ENCODE measurements around the gene MAML3.

The MAML3 gene

GRCh38 chr4:139863531-139863930, 290.5 kb downstream of the MAML3 start:
- DNase-seq (ENCODE audit: low read depth): no peak

DNA sequence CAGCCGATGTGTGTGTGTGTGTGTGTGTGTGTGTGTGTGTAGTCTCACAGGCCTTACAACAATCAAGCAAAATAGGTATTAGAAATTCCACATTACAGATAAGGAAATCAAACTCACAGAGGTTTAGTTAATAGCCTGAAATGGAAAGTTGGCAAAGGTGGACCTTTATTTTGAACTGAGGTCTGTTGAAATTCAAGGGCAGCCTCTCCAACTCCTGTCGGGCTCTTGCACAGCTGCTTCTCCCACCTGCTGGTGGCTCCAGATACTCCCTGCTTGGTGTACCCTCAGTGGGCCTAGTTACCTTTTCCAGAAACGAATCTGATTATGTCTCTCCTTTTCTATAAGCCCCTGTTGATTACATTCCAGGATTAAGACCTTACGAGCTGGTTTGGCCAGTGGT, 292.5 kb downstream of the MAML3 start:
- no peak for DNase-seq (ENCODE audit: low read depth)

- DNase-seq (ENCODE audit: low read depth): no peak
Observed at GRCh38 chr4:139860435-139861024, 293.5 kb downstream of the MAML3 start.

- DNase-seq (ENCODE audit: low read depth): no peak
Observed at GRCh38 chr4:139859876-139860275, 294.1 kb downstream of the MAML3 start.

GRCh38 chr4:139858436-139859205, 295.4 kb downstream of the MAML3 start:
- DNase-seq (ENCODE audit: low read depth): no peak

- DNase-seq (ENCODE audit: low read depth): no peak
Observed at GRCh38 chr4:139857977-139858376, 296.0 kb downstream of the MAML3 start.

DNA sequence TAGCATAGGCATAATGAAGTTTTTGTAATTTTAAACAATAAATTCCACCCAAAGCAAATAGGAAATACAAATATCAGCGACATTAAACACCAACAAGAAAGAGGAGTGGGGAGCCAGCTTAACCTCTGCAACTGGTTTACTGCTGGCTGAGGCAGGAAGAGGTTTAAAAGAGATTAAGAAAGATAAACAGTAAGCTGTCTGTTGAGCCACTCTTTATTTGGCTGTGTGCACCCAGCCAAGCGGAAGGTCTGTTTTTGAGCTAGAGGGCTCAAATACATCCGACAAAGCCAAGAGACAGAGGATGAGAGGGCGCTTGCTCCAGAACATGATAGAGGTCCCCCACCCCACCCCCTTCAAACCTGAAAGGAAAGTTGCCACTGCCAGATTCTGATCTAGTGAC, 297.0 kb downstream of the MAML3 start:
- DNase-seq (ENCODE audit: low read depth): no peak

GRCh38 chr4:139854668-139855403, 299.1 kb downstream of the MAML3 start:
- DNase-seq (ENCODE audit: low read depth): no peak

- no peak for DNase-seq (ENCODE audit: low read depth)
Observed at GRCh38 chr4:139853309-139853708, 300.7 kb downstream of the MAML3 start.

DNA sequence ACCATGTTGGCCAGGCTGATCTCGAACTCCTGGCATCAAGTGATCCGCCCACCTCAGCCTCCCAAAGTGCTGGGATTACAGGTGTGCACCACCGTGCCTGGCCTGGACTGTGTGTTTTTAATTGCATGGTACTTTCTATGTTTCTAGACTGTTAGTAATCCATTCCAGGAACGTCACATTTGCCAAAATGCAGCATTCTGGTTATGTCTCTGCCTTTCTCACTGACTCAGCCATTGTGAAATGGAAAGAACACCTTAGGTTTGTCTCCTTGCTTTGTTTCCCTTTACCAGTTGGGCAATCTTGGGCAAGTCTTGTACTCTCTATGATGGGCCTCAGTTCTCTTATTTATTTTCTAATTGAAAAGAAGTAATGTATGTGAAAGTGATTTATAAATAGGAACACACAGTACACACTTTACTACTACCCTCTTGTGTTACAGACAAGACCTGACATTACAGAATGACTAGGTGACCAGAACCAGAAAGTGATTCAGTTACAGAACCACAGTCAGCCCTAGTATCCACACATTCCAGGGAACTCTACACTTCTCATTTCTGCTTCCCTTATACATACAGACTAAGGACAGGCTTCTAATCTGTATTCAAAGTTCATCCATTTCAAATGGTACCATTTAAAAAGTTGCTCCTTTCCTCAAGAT, 301.2 kb downstream of the MAML3 start:
- no peak for DNase-seq (ENCODE audit: low read depth)

DNA sequence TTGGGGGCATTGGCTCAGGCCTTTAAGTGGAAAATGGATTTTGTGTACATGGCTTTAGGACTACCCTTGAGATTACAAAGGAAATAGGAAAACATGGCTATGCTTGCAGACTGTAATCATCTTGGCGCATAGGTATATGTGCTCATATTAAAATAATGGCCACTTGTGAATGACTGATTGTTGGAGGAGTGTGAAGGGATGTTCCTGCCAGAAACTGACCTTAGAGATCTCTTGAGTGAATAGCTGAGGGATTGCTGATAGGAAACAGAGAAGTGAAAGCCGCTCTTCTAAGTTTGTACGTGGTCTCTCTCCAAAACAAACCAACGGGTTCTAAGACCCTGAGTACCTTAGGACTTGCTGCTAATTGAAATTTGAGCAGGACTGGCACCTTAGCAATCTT, 302.3 kb downstream of the MAML3 start:
- DNase-seq (ENCODE audit: low read depth): no peak

DNA sequence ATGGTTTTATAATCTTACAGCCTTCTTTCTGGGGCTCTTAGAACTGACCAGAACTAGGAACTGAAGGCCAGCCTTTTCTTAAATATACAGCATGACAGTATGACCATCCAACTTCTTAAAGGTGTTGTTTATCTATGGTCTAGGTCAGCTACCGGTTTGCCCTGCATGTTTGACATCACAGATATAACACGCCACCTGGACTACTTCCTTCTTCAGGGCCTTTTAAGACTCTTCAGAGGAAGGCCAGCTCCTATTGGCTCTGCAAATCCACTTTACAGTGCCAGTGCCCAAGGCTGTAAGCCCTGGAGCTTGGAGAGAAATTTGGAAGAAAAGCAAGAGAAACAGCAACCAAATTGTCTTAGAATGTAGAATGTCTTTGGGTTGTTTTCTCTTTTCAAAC, 302.9 kb downstream of the MAML3 start:
- DNase-seq (ENCODE audit: low read depth): no peak

DNA sequence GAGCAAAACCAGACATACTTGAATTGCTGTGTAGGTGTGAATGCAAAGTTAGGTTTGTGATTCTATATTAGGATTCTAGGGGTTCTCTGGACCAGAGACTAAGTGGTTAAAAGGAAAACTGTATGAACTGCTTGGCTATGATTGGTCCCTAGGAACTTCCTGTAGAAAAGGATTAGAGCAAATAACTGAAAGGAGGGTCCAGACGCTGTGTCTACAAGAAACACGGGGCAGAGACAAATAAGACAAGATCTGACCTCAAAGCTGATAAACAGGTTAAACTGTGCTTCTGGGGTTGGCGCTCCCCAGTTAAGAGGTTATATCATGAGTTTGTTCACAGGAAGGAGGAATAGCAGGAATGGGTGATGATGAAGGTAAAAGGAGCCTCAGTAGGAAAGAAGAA, 304.8 kb downstream of the MAML3 start:
- DNase-seq (ENCODE audit: low read depth): no peak

DNA sequence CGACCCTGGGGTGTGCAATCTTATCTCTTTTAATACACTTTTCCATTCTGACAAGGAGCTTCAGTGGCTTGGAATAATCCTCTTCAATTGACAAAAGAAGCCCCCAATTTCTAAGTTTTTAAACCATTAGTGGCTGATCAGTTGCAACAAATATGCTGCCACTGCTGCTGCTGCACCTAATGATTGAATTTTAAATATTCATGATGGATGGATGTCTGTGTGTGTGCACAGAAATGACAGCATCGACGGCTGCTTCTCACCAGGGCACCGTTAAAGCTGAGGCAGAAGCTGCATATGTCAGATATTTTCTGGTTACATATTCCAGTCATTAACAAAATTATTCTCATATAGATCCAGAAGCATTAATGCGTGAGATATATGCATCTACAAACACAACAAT, 306.0 kb downstream of the MAML3 start:
- no peak for DNase-seq (ENCODE audit: low read depth)

- no peak for DNase-seq (ENCODE audit: low read depth)
Observed at GRCh38 chr4:139847602-139848001, 306.4 kb downstream of the MAML3 start.

- no peak for DNase-seq (ENCODE audit: low read depth)
Observed at GRCh38 chr4:139846766-139847165, 307.2 kb downstream of the MAML3 start.

GRCh38 chr4:139845453-139846093, 308.4 kb downstream of the MAML3 start:
- no peak for DNase-seq (ENCODE audit: low read depth)

DNA sequence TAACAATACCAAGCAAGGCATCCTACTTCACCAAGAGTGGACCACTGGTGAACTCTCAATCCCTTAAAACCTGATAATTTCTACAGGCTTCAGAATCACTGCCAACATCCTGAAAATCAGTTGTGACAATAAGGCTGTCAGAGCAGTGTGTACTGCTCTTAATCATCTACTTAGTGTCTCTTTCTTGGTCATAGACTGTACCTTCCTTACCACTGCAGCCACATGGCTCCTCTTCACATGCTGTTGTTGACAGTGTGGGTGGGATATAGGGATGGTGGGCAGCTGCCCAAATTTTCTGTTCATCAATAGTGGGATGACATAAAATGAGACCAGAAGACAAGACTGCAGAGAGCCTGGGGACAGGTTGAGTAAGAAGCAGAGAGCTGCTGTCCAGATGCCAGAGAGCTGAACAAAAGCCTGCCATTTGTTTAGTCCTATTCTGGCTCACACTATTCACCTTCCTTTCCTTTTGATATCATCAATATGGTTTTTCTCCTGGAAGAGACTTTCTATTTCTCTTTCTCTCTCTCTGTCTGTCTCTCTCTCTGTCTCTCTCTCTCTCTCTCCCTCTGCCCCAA, 309.4 kb downstream of the MAML3 start:
- no peak for DNase-seq (ENCODE audit: low read depth)

- no peak for DNase-seq (ENCODE audit: low read depth)
Observed at GRCh38 chr4:139844057-139844456, 309.9 kb downstream of the MAML3 start.

DNA sequence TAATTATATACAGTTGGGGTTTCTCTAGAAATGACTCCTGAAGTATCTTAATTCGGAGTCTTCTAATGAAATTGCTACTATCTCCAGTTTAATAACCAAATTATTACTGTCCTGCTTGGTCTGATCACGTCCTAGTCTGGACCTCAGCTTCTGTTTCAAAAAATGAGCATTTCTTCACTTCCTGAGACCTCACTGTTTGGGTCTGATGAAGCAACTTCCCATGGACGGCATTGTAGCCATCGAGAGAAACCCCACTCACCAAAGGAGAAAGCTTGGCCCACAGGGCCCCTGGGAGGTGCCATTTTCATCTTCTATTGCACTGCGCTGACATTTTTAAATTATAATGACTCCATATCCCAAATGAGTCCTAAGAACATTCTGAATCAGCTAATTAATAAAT, 310.3 kb downstream of the MAML3 start:
- no peak for DNase-seq (ENCODE audit: low read depth)

DNA sequence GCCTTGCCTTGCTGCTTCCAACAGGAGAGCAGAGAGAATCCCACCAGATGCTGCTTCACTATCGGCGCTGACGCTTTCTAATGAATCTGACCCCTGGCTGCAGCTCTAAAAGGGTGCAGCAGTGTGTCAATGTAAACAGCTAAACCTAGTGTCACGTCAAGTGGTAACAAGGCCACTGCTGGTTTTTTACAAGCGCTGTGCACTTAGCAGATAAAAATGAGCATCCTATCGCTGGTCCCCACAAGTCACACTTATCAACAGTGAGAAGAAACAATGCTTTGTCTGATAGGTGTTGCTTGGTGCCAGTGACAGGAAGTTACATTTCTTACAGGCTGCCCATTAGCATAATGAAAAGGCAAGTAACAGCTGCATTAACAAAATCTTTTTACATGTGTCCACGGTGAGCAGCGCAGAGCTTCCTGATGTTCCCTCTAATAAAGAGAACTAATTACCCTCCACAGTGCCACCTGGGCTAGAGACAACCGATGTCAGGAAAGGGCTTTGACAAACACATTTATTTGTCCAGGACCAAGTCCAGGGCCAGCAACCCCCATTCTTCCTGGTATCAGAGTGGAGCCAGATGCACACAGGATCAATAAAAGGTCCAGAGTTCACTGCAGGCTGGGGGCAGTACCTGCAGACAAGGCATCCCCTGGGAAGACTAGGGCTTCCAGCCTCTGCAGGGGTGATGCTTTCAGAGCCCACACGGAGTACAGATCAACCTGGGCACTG, 312.4 kb downstream of the MAML3 start:
- no peak for DNase-seq (ENCODE audit: low read depth)
